Trophoblast cell (in vitro differentiated cells and primary cell): ENCODE data around the gene ZNF30.
"Not testable (repeated sequence)": the region's sequence is repeated elsewhere in the genome, so short reads cannot be mapped to it uniquely, and the experiment has no call there.

ENCODE experiments used
- DNase-seq, 2 donors: peaks; one replicate each; pipeline ENCODE4 v3.0.0-alpha.2; 2016
- H2AFZ ChIP-seq: 2 replicates; pipeline ENCODE4 v1.6.1; 2013; ENCODE audit warnings: low read length, moderate library complexity, mild to moderate bottlenecking; ENCODE audit not compliant: insufficient read depth, poor library complexity
- H2AK5ac ChIP-seq: 2 replicates; pipeline ENCODE4 v1.6.1; 2013; ENCODE audit warnings: mild to moderate bottlenecking, low read length
- H2BK120ac ChIP-seq: 2 replicates; pipeline ENCODE4 v1.6.1; 2013; ENCODE audit warnings: low read length, mild to moderate bottlenecking, moderate library complexity; ENCODE audit not compliant: insufficient read depth, poor library complexity
- H2BK12ac ChIP-seq: 2 replicates; pipeline ENCODE4 v1.6.1; 2013; ENCODE audit warnings: mild to moderate bottlenecking, low read length, moderate library complexity
- H2BK5ac ChIP-seq: 2 replicates; pipeline ENCODE4 v1.6.1; 2013; ENCODE audit warnings: low read length, low read depth, moderate library complexity, mild to moderate bottlenecking; ENCODE audit not compliant: poor library complexity
- H3K14ac ChIP-seq: 2 replicates; pipeline ENCODE4 v1.6.1; 2013; ENCODE audit warnings: mild to moderate bottlenecking, low read length
- H3K18ac ChIP-seq: 2 replicates; pipeline ENCODE4 v1.6.1; 2013; ENCODE audit warnings: mild to moderate bottlenecking, low read length
- H3K23ac ChIP-seq: 2 replicates; pipeline ENCODE4 v1.6.1; 2013; ENCODE audit warnings: low read length
- H3K27ac ChIP-seq: 2 replicates; pipeline ENCODE4 v1.5.1; 2013; ENCODE audit warnings: low read depth, mild to moderate bottlenecking, inconsistent platforms, low read length, moderate library complexity
- H3K27me3 ChIP-seq: 2 replicates; pipeline ENCODE4 v1.6.1; 2013; ENCODE audit warnings: inconsistent platforms, mild to moderate bottlenecking, low read length, moderate library complexity; ENCODE audit not compliant: insufficient read depth
- H3K36me3 ChIP-seq, 2 experiments: 1 replicate in 1 of 2; 2 replicates in 1 of 2; pipeline ENCODE4 v1.6.1; 2013; ENCODE audit warnings: low read length in 2 of 2, mild to moderate bottlenecking in 2 of 2, moderate library complexity in 1 of 2; ENCODE audit not compliant: insufficient read depth in 2 of 2, control insufficient read depth in 1 of 2
- H3K4ac ChIP-seq: 2 replicates; pipeline ENCODE4 v1.6.1; 2013; ENCODE audit warnings: low read depth, mild to moderate bottlenecking, low read length, moderate library complexity
- H3K4me1 ChIP-seq, 2 experiments: 1 replicate in 1 of 2; 2 replicates in 1 of 2; pipeline ENCODE4 v1.6.1; 2013; ENCODE audit warnings: low read length in 2 of 2, mild to moderate bottlenecking in 2 of 2, moderate library complexity in 1 of 2; ENCODE audit not compliant: insufficient read depth in 2 of 2, control insufficient read depth in 1 of 2
- H3K4me2 ChIP-seq: 2 replicates; pipeline ENCODE4 v1.6.1; 2013; ENCODE audit warnings: inconsistent platforms, mild to moderate bottlenecking, low read length, moderate library complexity
- H3K4me3 ChIP-seq: 2 replicates; pipeline ENCODE4 v1.5.1; 2013; ENCODE audit warnings: mild to moderate bottlenecking, low read depth, low read length, inconsistent platforms
- H3K79me1 ChIP-seq: one replicate; pipeline ENCODE4 v1.6.1; 2013; ENCODE audit warnings: low read length
- H3K79me2 ChIP-seq: 2 replicates; pipeline ENCODE4 v1.6.1; 2013; ENCODE audit warnings: low read length, mild to moderate bottlenecking; ENCODE audit not compliant: control insufficient read depth, insufficient read depth, poor library complexity
- H3K9ac ChIP-seq: 2 replicates; pipeline ENCODE4 v1.6.1; 2013; ENCODE audit warnings: mild to moderate bottlenecking, low read length
- H3K9me3 ChIP-seq: 2 replicates; pipeline ENCODE4 v1.6.1; 2013; ENCODE audit warnings: low read depth, mild to moderate bottlenecking, control low read depth, inconsistent platforms, low read length; ENCODE audit not compliant: insufficient read depth
- H4K12ac ChIP-seq: 2 replicates; pipeline ENCODE4 v1.6.1; 2013; ENCODE audit warnings: low read depth, mild to moderate bottlenecking, low read length, moderate library complexity
- H4K8ac ChIP-seq: 2 replicates; pipeline ENCODE4 v1.6.1; 2013; ENCODE audit warnings: low read depth, mild to moderate bottlenecking, low read length, moderate library complexity
- H4K91ac ChIP-seq: one replicate; pipeline ENCODE4 v1.6.1; 2013; ENCODE audit warnings: low read depth, mild to moderate bottlenecking, low read length, moderate library complexity
- WGBS: extraction: QIAGEN DNeasy Blood & Tissue Kit; methylation state at CpG from one replicate; pipeline ENCODE4 v1.1.7; 2013; ENCODE audit warnings: missing lambda C conversion rate; ENCODE audit not compliant: insufficient read length, insufficient coverage; ENCODE audit errors: extremely low coverage; 5-methylcytosine and 5-hydroxymethylcytosine counted together

The ZNF30 gene

GRCh38 chr19:34967551-34967950 lies 40.8 kb downstream of the ZNF30 start:
- Histone ChIP-seq H4K91ac (no peak overlapping the region), H3K4me2 (no peak overlapping the region), H3K27ac (no peak overlapping the region), H2AFZ (no peak overlapping the region), H4K8ac (no peak overlapping the region), H3K9ac (no peak overlapping the region), H2BK120ac (no peak overlapping the region), H3K4ac (no peak overlapping the region), H3K79me2 (peaks cover 3% of the 10 kb centered on the region), H3K36me3 (no peaks in the 10 kb centered on the region), H3K27me3 (no peaks in the 10 kb centered on the region), H2BK12ac (no peak overlapping the region), H3K4me1 (peaks cover 9 to 11% of the 10 kb centered on the region in 2 experiments), H3K9me3 (peaks cover 11% of the 10 kb centered on the region), H3K79me1 (peaks cover 7% of the 10 kb centered on the region), H3K14ac (no peak overlapping the region), H3K4me3 (no peak overlapping the region), H4K12ac (no peak overlapping the region), H3K23ac (no peak overlapping the region), H2BK5ac (no peak overlapping the region), H2AK5ac (no peak overlapping the region), H3K18ac (no peak overlapping the region)
- DNase-seq, result no peak
- WGBS, result no CpG with 5 or more reads among the region's 6 CpGs

GRCh38 chr19:34969721-34970120 lies 43.0 kb downstream of the ZNF30 start:
- no peak overlapping the region for H2AK5ac ChIP-seq
- H3K14ac ChIP-seq, result no peak overlapping the region
- H3K4me2 ChIP-seq, result no peak overlapping the region
- H2BK120ac ChIP-seq, result no peak overlapping the region
- no peak overlapping the region for H3K9ac ChIP-seq
- no peak overlapping the region for H2BK12ac ChIP-seq
- H2BK5ac ChIP-seq, result no peak overlapping the region
- no peaks in the 10 kb centered on the region for H3K79me2 ChIP-seq
- H3K4ac ChIP-seq, result no peak overlapping the region
- no peak overlapping the region for H3K27ac ChIP-seq
- no peaks in the 10 kb centered on the region for H3K79me1 ChIP-seq
- DNase-seq, result no peak
- H2AFZ ChIP-seq, result no peak overlapping the region
- no peak overlapping the region for H4K12ac ChIP-seq
- H3K36me3 ChIP-seq, result no peaks in the 10 kb centered on the region
- no peak overlapping the region for H3K23ac ChIP-seq
- H3K4me3 ChIP-seq, result no peak overlapping the region
- no peak overlapping the region for H4K8ac ChIP-seq
- H4K91ac ChIP-seq, result no peak overlapping the region
- peaks cover 11% of the 10 kb centered on the region for H3K9me3 ChIP-seq
- WGBS, result no CpG with 5 or more reads among the region's 6 CpGs
- H3K4me1 ChIP-seq, result no peaks in the 10 kb centered on the region
- H3K27me3 ChIP-seq, result no peaks in the 10 kb centered on the region
- no peak overlapping the region for H3K18ac ChIP-seq

GRCh38 chr19:34970185-34970780 lies 43.6 kb downstream of the ZNF30 start:
- not testable (repeated sequence) for H2BK5ac ChIP-seq, H4K91ac ChIP-seq, H4K8ac ChIP-seq, H3K79me2 ChIP-seq, H3K4me1 ChIP-seq, H3K4ac ChIP-seq, H3K4me2 ChIP-seq, H2BK120ac ChIP-seq, H3K23ac ChIP-seq, H3K14ac ChIP-seq, H2BK12ac ChIP-seq, H3K9ac ChIP-seq, H3K27me3 ChIP-seq, H2AFZ ChIP-seq, H4K12ac ChIP-seq, H3K79me1 ChIP-seq, H3K27ac ChIP-seq, H3K36me3 ChIP-seq, H3K4me3 ChIP-seq, H2AK5ac ChIP-seq, H3K18ac ChIP-seq
- peak in 1 of 2 donors; percentile 23 for DNase-seq
- WGBS, result no CpG with 5 or more reads among the region's 12 CpGs
- peaks cover 11% of the 10 kb centered on the region for H3K9me3 ChIP-seq

GRCh38 chr19:34972163-34972705 lies 45.5 kb downstream of the ZNF30 start:
- Histone ChIP-seq H3K4me2 (no peak overlapping the region), H3K79me2 (no peaks in the 10 kb centered on the region), H4K12ac (no peak overlapping the region), H3K9me3 (peaks cover 17% of the 10 kb centered on the region), H3K27ac (no peak overlapping the region), H2BK5ac (no peak overlapping the region), H3K4me3 (no peak overlapping the region), H3K27me3 (no peaks in the 10 kb centered on the region), H3K14ac (no peak overlapping the region), H2BK120ac (no peak overlapping the region), H4K91ac (no peak overlapping the region), H3K23ac (no peak overlapping the region), H3K4ac (no peak overlapping the region), H3K79me1 (no peaks in the 10 kb centered on the region), H3K9ac (no peak overlapping the region), H3K4me1 (no peaks in the 10 kb centered on the region), H3K36me3 (no peaks in the 10 kb centered on the region), H2BK12ac (no peak overlapping the region), H3K18ac (no peak overlapping the region), H2AK5ac (no peak overlapping the region), H4K8ac (no peak overlapping the region), H2AFZ (no peak overlapping the region)
- DNase-seq, result no peak
- no CpG with 5 or more reads among the region's 7 CpGs for WGBS
